Kidney (tissue), 22 donors: ENCODE measurements around the gene SERPINA5. TPM values are rescaled to one million over a fixed set of nuclear protein-coding genes. Genes with fewer than 3 reads are reported as not detected.

ENCODE experiments used
- DNase-seq, 5 donors: peaks; one replicate each; pipeline ENCODE4 v3.0.0-alpha.2; 2013 to 2020
- FAIRE-seq: peaks from 2 replicates; lab custom pipeline; 2012; peaks lifted over from hg19 to GRCh38; lab: Jason Lieb, UNC
- H3K27ac ChIP-seq, 2 donors: one replicate each; pipeline ENCODE4 v1.7.0; 2013; ENCODE audit warnings: low read depth in 2 of 2, low read length in 2 of 2, inconsistent platforms in 1 of 2
- H3K27me3 ChIP-seq: one replicate; pipeline ENCODE4 v1.7.1; 2013; ENCODE audit warnings: low read length, inconsistent platforms; ENCODE audit not compliant: control insufficient read depth, insufficient read depth
- H3K36me3 ChIP-seq, 3 donors: one replicate each; pipeline versions ENCODE4 v1.7.0 to v1.7.1; 2013; ENCODE audit warnings: low read length in 3 of 3, control low read depth in 1 of 3, inconsistent platforms in 1 of 3; ENCODE audit not compliant: insufficient read depth in 3 of 3, control insufficient read depth in 2 of 3
- H3K4me1 ChIP-seq, 3 donors: one replicate each; pipeline versions ENCODE4 v1.7.0 to v1.7.1; 2013; ENCODE audit warnings: low read length in 3 of 3, inconsistent platforms in 1 of 3, low read depth in 1 of 3; ENCODE audit not compliant: control insufficient read depth in 2 of 3, insufficient read depth in 2 of 3
- H3K4me3 ChIP-seq, 3 donors: one replicate each; pipeline versions ENCODE4 v1.7.0 to v1.8.1; 2013; ENCODE audit warnings: low read length in 3 of 3, control low read depth in 1 of 3, inconsistent platforms in 1 of 3
- H3K9ac ChIP-seq, 3 donors: one replicate each; pipeline versions ENCODE4 v1.7.0 to v1.7.1; 2013; ENCODE audit warnings: low read length in 3 of 3, control low read depth in 1 of 3, inconsistent platforms in 1 of 3
- H3K9me3 ChIP-seq, 3 donors: one replicate each; pipeline versions ENCODE4 v1.7.0 to v1.7.1; 2013; ENCODE audit warnings: low read length in 3 of 3, control low read depth in 1 of 3, inconsistent platforms in 1 of 3; ENCODE audit not compliant: control insufficient read depth in 2 of 3, insufficient read depth in 1 of 3
- CTCF ChIP-seq: IDR thresholded peaks from 3 replicates; pipeline ENCODE4 v1.5.1; 2012; ENCODE audit warnings: mild to moderate bottlenecking, moderate library complexity, borderline replicate concordance; ENCODE audit not compliant: insufficient read depth; ENCODE audit errors: extremely low read depth
- intact Hi-C: fragments of 100-400 bp; cut with DNase I; formaldehyde crosslinking; loops from one replicate; pipeline ENCODE4 v1.11.1; 2022
- long read RNA-seq, 10 donors: library from polyadenylated mRNA in 1 of 10; unstranded in 1 of 10; transcript quantifications; one replicate each; pipeline ENCODE4 v2.0.0 and lab custom pipeline, GENCODE V29; 2021 to 2026
- polyA plus RNA-seq: library from polyadenylated mRNA; stranded (reverse); fragments of 350-450 nt; fragmentation: Illumina TruSeq; extraction: RNeasy Lipid Tissue Mini Kit (QIAGEN cat#74804); gene quantifications from one replicate; pipeline ENCODE4 v1.2.3, GENCODE V29; 2014; ENCODE audit warnings: low read depth, low replicate concordance; ENCODE audit not compliant: insufficient read depth
- total RNA-seq: library from RNA; stranded (reverse); fragmentation: NEBNext Ultra II Directional; extraction: Animal tissue kit (Norgen Biotek cat#: 25700); gene quantifications from one replicate; pipeline ENCODE4 v1.2.1, GENCODE V29; 2021
- donor health status: control.
- donor health status: control.
- donor health status: control.
- donor health status: control.
- donor health status: control.
- donor health status: DM: yes; HTN: yes; CAD: no.
- donor health status: Normal renal cell carcinoma (clear cell type).

The SERPINA5 gene
- total RNA-seq (85.1 TPM), polyA plus RNA-seq (522 TPM)
- long read RNA-seq, donor 1, partial matches to known transcripts: 0 of 2 reads
- long read RNA-seq, donor 1, other reads (novel, unspliced or antisense): 0 of 2 reads
- long read RNA-seq, donor 2, partial matches to known transcripts: 0 of 1 reads
- long read RNA-seq, donor 2, other reads (novel, unspliced or antisense): 0 of 1 reads
- long read RNA-seq, donor 3, transcript SERPINA5-208 (5 exons, 2,211 nt): major isoform, 7 of 9 reads
- long read RNA-seq, donor 3, partial matches to known transcripts: 0 of 9 reads
- long read RNA-seq, donor 3, other reads (novel, unspliced or antisense): 0 of 9 reads
- long read RNA-seq, donor 4, partial matches to known transcripts: 0 of 5 reads
- long read RNA-seq, donor 4, other reads (novel, unspliced or antisense): 0 of 5 reads
- long read RNA-seq, donor 5: 0 reads
- long read RNA-seq, donor 6, partial matches to known transcripts: 0 of 2 reads
- long read RNA-seq, donor 6, other reads (novel, unspliced or antisense): 0 of 2 reads
- long read RNA-seq, donor 7, transcript SERPINA5-208 (5 exons, 2,211 nt): major isoform, 38 of 95 reads
- long read RNA-seq, donor 7, transcript SERPINA5-201 (6 exons, 2,337 nt): minor isoform, 13 of 95 reads
- long read RNA-seq, donor 7, transcript SERPINA5-205 (5 exons, 2,210 nt): minor isoform, 10 of 95 reads
- long read RNA-seq, donor 7, partial matches to known transcripts: 25 of 95 reads
- long read RNA-seq, donor 7, other reads (novel, unspliced or antisense): 9 of 95 reads
- long read RNA-seq, donor 8, partial matches to known transcripts: 0 of 1 reads
- long read RNA-seq, donor 8, other reads (novel, unspliced or antisense): 0 of 1 reads
- long read RNA-seq, donor 9: 0 reads
- long read RNA-seq, donor 10, partial matches to known transcripts: 0 of 1 reads
- long read RNA-seq, donor 10, other reads (novel, unspliced or antisense): 0 of 1 reads

DNA sequence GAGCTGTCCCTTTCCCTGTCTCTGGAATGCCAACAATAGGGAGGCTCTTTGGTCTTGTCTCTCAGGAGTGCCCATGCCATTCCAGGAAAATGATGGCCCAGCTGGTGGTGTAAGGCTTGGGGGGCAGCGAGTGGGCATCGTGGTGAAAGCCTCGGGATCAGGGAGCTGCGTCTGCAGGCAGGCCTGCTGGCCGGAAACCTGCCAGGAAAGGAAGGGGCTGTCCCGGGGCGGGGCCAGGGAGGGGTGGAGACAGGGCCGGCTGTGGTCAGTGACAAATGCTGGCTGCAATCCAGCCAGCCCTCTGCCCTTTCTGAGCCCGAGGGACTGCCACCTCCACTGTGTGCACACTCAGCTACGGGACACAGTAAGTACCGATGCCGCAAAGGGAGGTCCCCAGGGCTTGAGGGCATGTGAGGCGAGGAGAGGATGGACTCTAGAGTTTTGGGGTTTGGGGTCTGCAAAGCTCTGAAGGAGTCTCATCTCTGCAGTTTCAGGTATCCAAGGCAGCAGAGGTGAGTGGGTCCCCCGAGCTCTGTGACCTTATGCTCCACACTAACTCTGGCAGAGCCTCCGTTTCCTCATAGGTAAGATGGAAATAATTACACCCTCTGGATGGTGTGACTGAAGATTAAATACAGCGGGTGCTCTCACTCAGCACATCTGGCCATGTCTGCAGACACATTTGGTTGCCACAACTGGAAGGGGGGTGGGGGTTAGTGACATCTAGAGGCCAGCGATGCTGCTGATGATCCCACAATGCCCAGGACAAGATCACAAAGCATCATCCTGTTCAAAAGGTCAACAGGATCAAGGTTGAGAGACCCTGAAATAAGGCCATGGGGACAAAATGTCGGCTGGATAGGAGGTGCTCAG, at the start of gene SERPINA5:
Gene SERPINA5 (plus strand): TSS at position 300 of the 873 bp plus-strand sequence. CDS start 5,937 bp downstream, outside the sequence.
- Histone ChIP-seq H3K36me3 (no peaks in the 10 kb centered on the region), H3K9me3 (no peaks in the 10 kb centered on the region), H3K27ac (peak within 1 kb of the TSS; percentile 75 to 85), H3K9ac (peak within 1 kb of the TSS in 1 of 3 donors; percentile 47), H3K27me3 (no peaks in the 10 kb centered on the region), H3K4me3 (peak within 1 kb of the TSS in 2 of 3 donors; percentile 58 to 60), H3K4me1 (peaks cover 0 to 8% (median 5%) of the 10 kb centered on the region in 3 donors)
- TF ChIP-seq CTCF: no peak
- peak; percentile 48 to 94 (median 62) for DNase-seq
- intact Hi-C loops: no loop called here
- FAIRE-seq: no peak

DNA sequence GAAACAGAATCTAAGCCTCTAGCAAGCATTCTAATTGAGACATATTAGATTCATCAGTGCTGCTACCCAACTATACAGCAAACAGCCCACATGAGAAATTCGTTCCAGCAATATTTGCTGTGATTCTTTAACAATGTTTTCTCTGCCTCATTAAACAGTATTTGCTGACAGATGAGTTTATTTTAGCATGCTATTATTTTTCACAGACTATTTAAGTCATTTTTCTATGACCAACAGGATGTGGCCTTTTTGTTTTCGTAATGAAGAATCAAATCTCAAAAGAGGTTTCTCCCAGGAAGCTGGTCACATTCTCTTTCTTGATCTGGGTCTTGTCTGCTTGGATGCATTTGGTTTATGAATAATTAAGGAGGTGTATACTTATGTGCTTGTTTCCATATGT, 48.8 kb upstream of the SERPINA5 start:
- FAIRE-seq: no peak
- Histone ChIP-seq H3K4me3 (no peak overlapping the region), H3K27ac (no peak overlapping the region), H3K36me3 (no peaks in the 10 kb centered on the region), H3K9me3 (no peaks in the 10 kb centered on the region), H3K27me3 (no peaks in the 10 kb centered on the region), H3K4me1 (no peaks in the 10 kb centered on the region), H3K9ac (no peak overlapping the region)
- intact Hi-C loops: no loop called here
- DNase-seq: no peak
- TF ChIP-seq CTCF: no peak

- FAIRE-seq (no peak), DNase-seq (no peak)
- no peak overlapping the region for H3K4me3 ChIP-seq
- no peaks in the 10 kb centered on the region for H3K4me1 ChIP-seq
- no peaks in the 10 kb centered on the region for H3K9me3 ChIP-seq
- intact Hi-C loops: no loop called here
- no peaks in the 10 kb centered on the region for H3K36me3 ChIP-seq
- TF ChIP-seq CTCF: no peak
- no peak overlapping the region for H3K27ac ChIP-seq
- H3K9ac ChIP-seq: no peak overlapping the region
- H3K27me3 ChIP-seq: no peaks in the 10 kb centered on the region
Observed at GRCh38 chr14:94535506-94535905, 45.7 kb upstream of the SERPINA5 start.
